Measurements from ENCODE around the gene ZHX3. TPM values are rescaled to one million over a fixed set of nuclear protein-coding genes. Genes with fewer than 3 reads are reported as not detected.

The ZHX3 gene
- total RNA-seq, 6 experiments from 2014 or later = 64.1 to 80.1 (median 72.0) TPM

- H3K27ac Mint-ChIP-seq = peak overlapping the region; percentile 4
- peak overlapping the region; percentile 19; the same call in 1 of the 2 replicates for H3K4me3 Mint-ChIP-seq
Measured at GRCh38 chr20:41140226-41141133, 177.1 kb downstream of the ZHX3 start.

GRCh38 chr20:41139227-41140093, 178.1 kb downstream of the ZHX3 start:
- DNase-seq = no peak
- H3K36me3 Mint-ChIP-seq (ENCODE audit: low read depth) = no peaks in the 10 kb centered on the region; the same call in 1 of the 2 replicates
- H3K4me3 Mint-ChIP-seq = peak overlapping the region; percentile 90
- H3K27me3 Mint-ChIP-seq (ENCODE audit: insufficient read depth) = peaks cover 2% of the 10 kb centered on the region
- no peak for TF ChIP-seq CTCF (IDR thresholded peaks at IDR 0.05)
- H3K4me1 Mint-ChIP-seq (ENCODE audit: low read depth) = peaks cover 59% of the 10 kb centered on the region
- H3K27ac Mint-ChIP-seq = peak overlapping the region; percentile 86
- no peaks in the 10 kb centered on the region for H3K9me3 Mint-ChIP-seq

More at GRCh38 chr20:41140226-41141133, 177.1 kb downstream of the ZHX3 start:
- no peak for DNase-seq
- Mint-ChIP-seq H3K36me3 (ENCODE audit: low read depth) (no peaks in the 10 kb centered on the region; the same call in 1 of the 2 replicates), H3K27me3 (ENCODE audit: insufficient read depth) (peaks cover 2% of the 10 kb centered on the region; the same call in 1 of the 2 replicates), H3K4me1 (ENCODE audit: low read depth) (peaks cover 59% of the 10 kb centered on the region), H3K9me3 (no peaks in the 10 kb centered on the region)
- no peak for TF ChIP-seq CTCF (IDR thresholded peaks at IDR 0.05)

GRCh38 chr20:41138475-41139226, 178.9 kb downstream of the ZHX3 start:
- Mint-ChIP-seq H3K4me3 (peak overlapping the region; percentile 90), H3K4me1 (ENCODE audit: low read depth) (peaks cover 59% of the 10 kb centered on the region), H3K27ac (peak overlapping the region; percentile 86), H3K36me3 (ENCODE audit: low read depth) (no peaks in the 10 kb centered on the region; the same call in 1 of the 2 replicates), H3K9me3 (no peaks in the 10 kb centered on the region), H3K27me3 (ENCODE audit: insufficient read depth) (peaks cover 2% of the 10 kb centered on the region)
- TF ChIP-seq CTCF (IDR thresholded peaks at IDR 0.05) = no peak
- DNase-seq = no peak

GRCh38 chr20:41137614-41138474, 179.7 kb downstream of the ZHX3 start:
- Mint-ChIP-seq H3K27ac (peak overlapping the region; percentile 86), H3K36me3 (ENCODE audit: low read depth) (no peaks in the 10 kb centered on the region; the same call in 1 of the 2 replicates), H3K4me1 (ENCODE audit: low read depth) (peaks cover 53% of the 10 kb centered on the region), H3K4me3 (peak overlapping the region; percentile 90), H3K27me3 (ENCODE audit: insufficient read depth) (peaks cover 6% of the 10 kb centered on the region), H3K9me3 (no peaks in the 10 kb centered on the region)
- TF ChIP-seq CTCF (IDR thresholded peaks at IDR 0.05) = no peak
- no peak for DNase-seq

All from HFFc6 (cell line).